AG09309 (cell line): ENCODE measurements around the gene TMEM51.

ENCODE experiments used
- DNase-seq: peaks from one replicate; pipeline ENCODE4 v3.0.0-alpha.2; 2010; ENCODE audit warnings: low read depth
- H3K4me3 ChIP-seq: 2 replicates; pipeline ENCODE4 v1.5.1; 2011; ENCODE audit warnings: mild to moderate bottlenecking, low read depth, low read length, moderate library complexity; ENCODE audit not compliant: control insufficient read depth
- TF ChIP-seq, protein P1 (sequence below): IDR thresholded peaks from 2 replicates; pipeline ENCODE4 v1.5.1; 2011; ENCODE audit warnings: mild to moderate bottlenecking, low read depth, low read length, inconsistent platforms; ENCODE audit not compliant: insufficient read depth, control insufficient read depth; ENCODE audit errors: missing control alignments

The TMEM51 gene

GRCh38 chr1:15201221-15201620 is 47.7 kb downstream of the TMEM51 start:
- H3K4me3 ChIP-seq = no peak overlapping the region
- no peak for DNase-seq
- TF ChIP-seq, protein P1, sequence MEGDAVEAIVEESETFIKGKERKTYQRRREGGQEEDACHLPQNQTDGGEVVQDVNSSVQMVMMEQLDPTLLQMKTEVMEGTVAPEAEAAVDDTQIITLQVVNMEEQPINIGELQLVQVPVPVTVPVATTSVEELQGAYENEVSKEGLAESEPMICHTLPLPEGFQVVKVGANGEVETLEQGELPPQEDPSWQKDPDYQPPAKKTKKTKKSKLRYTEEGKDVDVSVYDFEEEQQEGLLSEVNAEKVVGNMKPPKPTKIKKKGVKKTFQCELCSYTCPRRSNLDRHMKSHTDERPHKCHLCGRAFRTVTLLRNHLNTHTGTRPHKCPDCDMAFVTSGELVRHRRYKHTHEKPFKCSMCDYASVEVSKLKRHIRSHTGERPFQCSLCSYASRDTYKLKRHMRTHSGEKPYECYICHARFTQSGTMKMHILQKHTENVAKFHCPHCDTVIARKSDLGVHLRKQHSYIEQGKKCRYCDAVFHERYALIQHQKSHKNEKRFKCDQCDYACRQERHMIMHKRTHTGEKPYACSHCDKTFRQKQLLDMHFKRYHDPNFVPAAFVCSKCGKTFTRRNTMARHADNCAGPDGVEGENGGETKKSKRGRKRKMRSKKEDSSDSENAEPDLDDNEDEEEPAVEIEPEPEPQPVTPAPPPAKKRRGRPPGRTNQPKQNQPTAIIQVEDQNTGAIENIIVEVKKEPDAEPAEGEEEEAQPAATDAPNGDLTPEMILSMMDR = no peak

- no peak for DNase-seq
- no peak overlapping the region for H3K4me3 ChIP-seq
- TF ChIP-seq, protein P1 = no peak
Observed at GRCh38 chr1:15201849-15202551, 48.5 kb downstream of the TMEM51 start.

GRCh38 chr1:15204931-15205330 is 51.4 kb downstream of the TMEM51 start:
- TF ChIP-seq, protein P1 = no peak
- DNase-seq = no peak
- no peak overlapping the region for H3K4me3 ChIP-seq

GRCh38 chr1:15205586-15206346 is 52.2 kb downstream of the TMEM51 start:
- no peak for DNase-seq
- TF ChIP-seq, protein P1 = no peak
- H3K4me3 ChIP-seq = no peak overlapping the region

- no peak overlapping the region for H3K4me3 ChIP-seq
- DNase-seq = no peak
- TF ChIP-seq, protein P1 = no peak
Observed at GRCh38 chr1:15206418-15207030, 53.0 kb downstream of the TMEM51 start.

GRCh38 chr1:15207031-15207828 is 53.7 kb downstream of the TMEM51 start:
- H3K4me3 ChIP-seq = no peak overlapping the region
- DNase-seq = no peak
- TF ChIP-seq, protein P1 = no peak
